GM23338 (cell line): Measurements from ENCODE around the gene UBE3B. TPM values are rescaled to one million over a fixed set of nuclear protein-coding genes. Genes with fewer than 3 reads are reported as not detected.

Experiments used
- ATAC-seq: fragments of 200-7000 bp; cut with Tn5 transposase; 3 replicates; pipeline ENCODE4 v1.9.1; 2020
- DNase-seq: peaks from one replicate; pipeline ENCODE4 v3.0.0-alpha.2; 2015; ENCODE audit warnings: low spot score
- H2AFZ ChIP-seq: fragments of 200-600 bp; sonication (generic); 2 replicates; pipeline ENCODE4 v1.8.0; 2016; ENCODE audit warnings: antibody characterized with exemption, mild to moderate bottlenecking, moderate library complexity
- H3F3A ChIP-seq: fragments of 200-600 bp; sonication (generic); replicated peaks from 2 replicates; pipeline ENCODE4 v1.8.0; 2017; ENCODE audit warnings: antibody characterized with exemption, mixed run types, low read depth
- H3K27ac ChIP-seq: fragments of 200-600 bp; sonication (generic); 2 replicates; pipeline ENCODE4 v1.6.1; 2016; ENCODE audit warnings: low read depth
- H3K27me3 ChIP-seq: fragments of 200-600 bp; sonication (generic); 2 replicates; pipeline ENCODE4 v1.8.0; 2016; ENCODE audit warnings: mild to moderate bottlenecking, mixed run types, moderate library complexity; ENCODE audit not compliant: insufficient read depth
- H3K36me3 ChIP-seq: fragments of 200-600 bp; sonication (generic); 2 replicates; pipeline ENCODE4 v1.8.0; 2016; ENCODE audit warnings: mild to moderate bottlenecking; ENCODE audit not compliant: insufficient read depth
- H3K4me1 ChIP-seq: fragments of 200-600 bp; sonication (generic); 2 replicates; pipeline ENCODE4 v1.8.0; 2016; ENCODE audit warnings: mild to moderate bottlenecking, moderate library complexity; ENCODE audit not compliant: insufficient read depth
- H3K4me2 ChIP-seq: fragments of 200-600 bp; sonication (generic); 2 replicates; pipeline ENCODE4 v1.7.1; 2017; ENCODE audit warnings: mixed run types
- H3K4me3 ChIP-seq: fragments of 200-600 bp; sonication (generic); 2 replicates; pipeline ENCODE4 v1.6.1; 2016; ENCODE audit warnings: mixed run types
- H3K79me2 ChIP-seq: fragments of 200-600 bp; sonication (generic); replicated peaks from 2 replicates; pipeline ENCODE4 v1.8.0; 2017; ENCODE audit warnings: mild to moderate bottlenecking; ENCODE audit not compliant: insufficient read depth
- H3K9me2 ChIP-seq: fragments of 200-600 bp; sonication (generic); 2 replicates; pipeline ENCODE4 v1.8.0; 2017; ENCODE audit not compliant: insufficient read depth
- H4K20me1 ChIP-seq: fragments of 200-600 bp; sonication (generic); replicated peaks from 2 replicates; pipeline ENCODE4 v1.8.0; 2017; ENCODE audit warnings: mild to moderate bottlenecking; ENCODE audit not compliant: insufficient read depth
- H3K27ac Mint-ChIP-seq: 2 replicates; pipeline ENCODE4 v1.8.0; 2020; ENCODE audit warnings: inconsistent platforms, mild to moderate bottlenecking, moderate library complexity, mixed read lengths
- H3K27me3 Mint-ChIP-seq: 3 replicates; pipeline ENCODE4 v1.8.0; 2022; ENCODE audit warnings: low read depth, mild to moderate bottlenecking, moderate library complexity, mixed read lengths, inconsistent platforms; ENCODE audit not compliant: insufficient read depth, poor library complexity
- H3K36me3 Mint-ChIP-seq: 3 replicates; pipeline ENCODE4 v1.8.0; 2021; ENCODE audit warnings: low read depth, mild to moderate bottlenecking, inconsistent platforms, moderate library complexity, mixed read lengths
- H3K4me1 Mint-ChIP-seq: 3 replicates; pipeline ENCODE4 v1.8.0; 2020; ENCODE audit warnings: mild to moderate bottlenecking, inconsistent platforms, mixed read lengths
- H3K4me3 Mint-ChIP-seq: 3 replicates; pipeline ENCODE4 v1.8.0; 2021; ENCODE audit warnings: moderate library complexity, mild to moderate bottlenecking, inconsistent platforms, mixed read lengths
- H3K9me3 Mint-ChIP-seq: 3 replicates; pipeline ENCODE4 v1.8.0; 2020; ENCODE audit warnings: moderate library complexity, mild to moderate bottlenecking, inconsistent platforms, mixed read lengths
- CREB1 ChIP-seq: fragments of 250-450 bp; sonication (Bioruptor Pico); IDR thresholded peaks from 2 replicates; pipeline ENCODE4 v1.5.0; 2020; ENCODE audit warnings: low read depth, mild to moderate bottlenecking, moderate library complexity
- ETS1 ChIP-seq: IDR thresholded peaks from 2 replicates; pipeline ENCODE4 v1.6.1; 2016; ENCODE audit warnings: antibody characterized with exemption
- EZH2 ChIP-seq: fragments of 200-600 bp; sonication (generic); IDR thresholded peaks from one replicate; pipeline ENCODE4 v1.8.0; 2017; ENCODE audit warnings: antibody characterized with exemption, mild to moderate bottlenecking, low read depth; ENCODE audit not compliant: unreplicated experiment
- EZH2phosphoT487 ChIP-seq: fragments of 200-600 bp; sonication (generic); IDR thresholded peaks from one replicate; pipeline ENCODE4 v1.8.1; 2018; ENCODE audit warnings: antibody characterized with exemption; ENCODE audit not compliant: unreplicated experiment
- JUNB ChIP-seq: IDR thresholded peaks from one replicate; pipeline ENCODE4 v1.6.1; 2016; ENCODE audit warnings: antibody characterized with exemption; ENCODE audit not compliant: unreplicated experiment
- NANOG ChIP-seq: IDR thresholded peaks from 2 replicates; pipeline ENCODE4 v1.6.1; 2016; ENCODE audit warnings: antibody characterized with exemption, borderline replicate concordance
- POLR2AphosphoS5 ChIP-seq: IDR thresholded peaks from 2 replicates; pipeline ENCODE4 v1.6.1; 2016; ENCODE audit warnings: antibody characterized with exemption, low read depth
- REST ChIP-seq: IDR thresholded peaks from one replicate; pipeline ENCODE4 v1.6.1; 2018; ENCODE audit warnings: antibody characterized with exemption; ENCODE audit not compliant: unreplicated experiment
- STAT1 ChIP-seq: IDR thresholded peaks from one replicate; pipeline ENCODE4 v1.6.1; 2016; ENCODE audit warnings: antibody characterized with exemption; ENCODE audit not compliant: unreplicated experiment
- ZNF114 ChIP-seq: fragments of 250-450 bp; sonication (Bioruptor Pico); IDR thresholded peaks from 2 replicates; pipeline ENCODE4 v1.5.0; 2020; ENCODE audit warnings: mild to moderate bottlenecking, moderate library complexity
- ZNF331 ChIP-seq: fragments of 250-450 bp; sonication (Bioruptor Pico); IDR thresholded peaks from 2 replicates; pipeline ENCODE4 v1.5.0; 2020; ENCODE audit warnings: low read depth, mild to moderate bottlenecking, moderate library complexity
- polyA plus RNA-seq: library from polyadenylated mRNA; unstranded; fragments of >200 nt; fragmentation: Nextera tagmentation; extraction: Ambion mirVana; gene quantifications from 2 replicates; pipeline ENCODE4 v1.2.1, GENCODE V29; 2016
- total RNA-seq: library from RNA; depleted of rRNA; stranded (reverse); fragments of >200 nt; shearing (Covaris generic); gene quantifications from 2 replicates; pipeline ENCODE4 v1.2.3, GENCODE V29; 2014
- TF ChIP-seq, protein P1 (sequence below), 2 experiments: fragments of 200-600 bp in 1 of 2; sonication (generic) in 1 of 2; conservative IDR thresholded peaks; 2 replicates each; pipeline versions ENCODE4 v1.5.1 to v1.6.1; 2016 to 2017; ENCODE audit warnings: antibody characterized with exemption in 2 of 2, low read depth in 2 of 2, mild to moderate bottlenecking in 2 of 2, moderate library complexity in 1 of 2
- TF ChIP-seq, protein P2 (sequence below): fragments of 250-450 bp; sonication (Bioruptor Pico); IDR thresholded peaks from 2 replicates; pipeline ENCODE4 v1.5.0; 2020; ENCODE audit warnings: mild to moderate bottlenecking, moderate library complexity

UBE3B gene
- total and polyA plus RNA-seq, 2 experiments from 2014 or later = 20.8 TPM

- no peak overlapping the region for H2AFZ ChIP-seq
- DNase-seq (no peak), ATAC-seq (no peak)
- no peaks in the 10 kb centered on the region for H3K9me2 ChIP-seq
- H3K36me3 Mint-ChIP-seq = peaks cover 31% of the 10 kb centered on the region
- H3K4me1 Mint-ChIP-seq = no peaks in the 10 kb centered on the region; the same call in 2 of the 3 replicates
- TF ChIP-seq, protein P1, sequence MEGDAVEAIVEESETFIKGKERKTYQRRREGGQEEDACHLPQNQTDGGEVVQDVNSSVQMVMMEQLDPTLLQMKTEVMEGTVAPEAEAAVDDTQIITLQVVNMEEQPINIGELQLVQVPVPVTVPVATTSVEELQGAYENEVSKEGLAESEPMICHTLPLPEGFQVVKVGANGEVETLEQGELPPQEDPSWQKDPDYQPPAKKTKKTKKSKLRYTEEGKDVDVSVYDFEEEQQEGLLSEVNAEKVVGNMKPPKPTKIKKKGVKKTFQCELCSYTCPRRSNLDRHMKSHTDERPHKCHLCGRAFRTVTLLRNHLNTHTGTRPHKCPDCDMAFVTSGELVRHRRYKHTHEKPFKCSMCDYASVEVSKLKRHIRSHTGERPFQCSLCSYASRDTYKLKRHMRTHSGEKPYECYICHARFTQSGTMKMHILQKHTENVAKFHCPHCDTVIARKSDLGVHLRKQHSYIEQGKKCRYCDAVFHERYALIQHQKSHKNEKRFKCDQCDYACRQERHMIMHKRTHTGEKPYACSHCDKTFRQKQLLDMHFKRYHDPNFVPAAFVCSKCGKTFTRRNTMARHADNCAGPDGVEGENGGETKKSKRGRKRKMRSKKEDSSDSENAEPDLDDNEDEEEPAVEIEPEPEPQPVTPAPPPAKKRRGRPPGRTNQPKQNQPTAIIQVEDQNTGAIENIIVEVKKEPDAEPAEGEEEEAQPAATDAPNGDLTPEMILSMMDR (conservative IDR thresholded peaks at IDR 0.05; ENCODE audit: low read depth in 2 of 2) = no peak
- TF ChIP-seq STAT1 (no peak), ZNF114 (CRISPR knock-in tag) (no peak), CREB1 (CRISPR knock-in tag) (no peak), JUNB (no peak), EZH2phosphoT487 (no peak), POLR2AphosphoS5 (no peak), EZH2 (no peak), ETS1 (no peak), ZNF331 (no peak), REST (no peak), NANOG (no peak)
- TF ChIP-seq, protein P2, sequence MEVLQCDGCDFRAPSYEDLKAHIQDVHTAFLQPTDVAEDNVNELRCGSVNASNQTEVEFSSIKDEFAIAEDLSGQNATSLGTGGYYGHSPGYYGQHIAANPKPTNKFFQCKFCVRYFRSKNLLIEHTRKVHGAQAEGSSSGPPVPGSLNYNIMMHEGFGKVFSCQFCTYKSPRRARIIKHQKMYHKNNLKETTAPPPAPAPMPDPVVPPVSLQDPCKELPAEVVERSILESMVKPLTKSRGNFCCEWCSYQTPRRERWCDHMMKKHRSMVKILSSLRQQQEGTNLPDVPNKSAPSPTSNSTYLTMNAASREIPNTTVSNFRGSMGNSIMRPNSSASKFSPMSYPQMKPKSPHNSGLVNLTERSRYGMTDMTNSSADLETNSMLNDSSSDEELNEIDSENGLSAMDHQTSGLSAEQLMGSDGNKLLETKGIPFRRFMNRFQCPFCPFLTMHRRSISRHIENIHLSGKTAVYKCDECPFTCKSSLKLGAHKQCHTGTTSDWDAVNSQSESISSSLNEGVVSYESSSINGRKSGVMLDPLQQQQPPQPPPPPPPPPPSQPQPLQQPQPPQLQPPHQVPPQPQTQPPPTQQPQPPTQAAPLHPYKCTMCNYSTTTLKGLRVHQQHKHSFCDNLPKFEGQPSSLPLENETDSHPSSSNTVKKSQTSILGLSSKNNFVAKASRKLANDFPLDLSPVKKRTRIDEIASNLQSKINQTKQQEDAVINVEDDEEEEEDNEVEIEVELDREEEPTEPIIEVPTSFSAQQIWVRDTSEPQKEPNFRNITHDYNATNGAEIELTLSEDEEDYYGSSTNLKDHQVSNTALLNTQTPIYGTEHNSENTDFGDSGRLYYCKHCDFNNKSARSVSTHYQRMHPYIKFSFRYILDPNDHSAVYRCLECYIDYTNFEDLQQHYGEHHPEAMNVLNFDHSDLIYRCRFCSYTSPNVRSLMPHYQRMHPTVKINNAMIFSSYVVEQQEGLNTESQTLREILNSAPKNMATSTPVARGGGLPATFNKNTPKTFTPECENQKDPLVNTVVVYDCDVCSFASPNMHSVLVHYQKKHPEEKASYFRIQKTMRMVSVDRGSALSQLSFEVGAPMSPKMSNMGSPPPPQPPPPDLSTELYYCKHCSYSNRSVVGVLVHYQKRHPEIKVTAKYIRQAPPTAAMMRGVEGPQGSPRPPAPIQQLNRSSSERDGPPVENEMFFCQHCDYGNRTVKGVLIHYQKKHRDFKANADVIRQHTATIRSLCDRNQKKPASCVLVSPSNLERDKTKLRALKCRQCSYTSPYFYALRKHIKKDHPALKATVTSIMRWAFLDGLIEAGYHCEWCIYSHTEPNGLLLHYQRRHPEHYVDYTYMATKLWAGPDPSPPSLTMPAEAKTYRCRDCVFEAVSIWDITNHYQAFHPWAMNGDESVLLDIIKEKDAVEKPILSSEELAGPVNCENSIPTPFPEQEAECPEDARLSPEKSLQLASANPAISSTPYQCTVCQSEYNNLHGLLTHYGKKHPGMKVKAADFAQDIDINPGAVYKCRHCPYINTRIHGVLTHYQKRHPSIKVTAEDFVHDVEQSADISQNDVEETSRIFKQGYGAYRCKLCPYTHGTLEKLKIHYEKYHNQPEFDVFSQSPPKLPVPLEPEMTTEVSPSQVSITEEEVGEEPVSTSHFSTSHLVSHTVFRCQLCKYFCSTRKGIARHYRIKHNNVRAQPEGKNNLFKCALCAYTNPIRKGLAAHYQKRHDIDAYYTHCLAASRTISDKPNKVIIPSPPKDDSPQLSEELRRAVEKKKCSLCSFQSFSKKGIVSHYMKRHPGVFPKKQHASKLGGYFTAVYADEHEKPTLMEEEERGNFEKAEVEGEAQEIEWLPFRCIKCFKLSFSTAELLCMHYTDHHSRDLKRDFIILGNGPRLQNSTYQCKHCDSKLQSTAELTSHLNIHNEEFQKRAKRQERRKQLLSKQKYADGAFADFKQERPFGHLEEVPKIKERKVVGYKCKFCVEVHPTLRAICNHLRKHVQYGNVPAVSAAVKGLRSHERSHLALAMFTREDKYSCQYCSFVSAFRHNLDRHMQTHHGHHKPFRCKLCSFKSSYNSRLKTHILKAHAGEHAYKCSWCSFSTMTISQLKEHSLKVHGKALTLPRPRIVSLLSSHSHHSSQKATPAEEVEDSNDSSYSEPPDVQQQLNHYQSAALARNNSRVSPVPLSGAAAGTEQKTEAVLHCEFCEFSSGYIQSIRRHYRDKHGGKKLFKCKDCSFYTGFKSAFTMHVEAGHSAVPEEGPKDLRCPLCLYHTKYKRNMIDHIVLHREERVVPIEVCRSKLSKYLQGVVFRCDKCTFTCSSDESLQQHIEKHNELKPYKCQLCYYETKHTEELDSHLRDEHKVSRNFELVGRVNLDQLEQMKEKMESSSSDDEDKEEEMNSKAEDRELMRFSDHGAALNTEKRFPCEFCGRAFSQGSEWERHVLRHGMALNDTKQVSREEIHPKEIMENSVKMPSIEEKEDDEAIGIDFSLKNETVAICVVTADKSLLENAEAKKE = no peak
- H3K4me3 ChIP-seq = no peak overlapping the region
- no peaks in the 10 kb centered on the region for H3F3A ChIP-seq
- H3K4me2 ChIP-seq = no peak overlapping the region
- H3K4me3 Mint-ChIP-seq = no peak overlapping the region
- no peaks in the 10 kb centered on the region for H3K27me3 ChIP-seq
- H3K79me2 ChIP-seq = no peaks in the 10 kb centered on the region
- H3K27me3 Mint-ChIP-seq = peaks cover 2% of the 10 kb centered on the region
- H3K4me1 ChIP-seq = no peaks in the 10 kb centered on the region
- no peaks in the 10 kb centered on the region for H3K9me3 Mint-ChIP-seq
- no peak overlapping the region for H3K27ac Mint-ChIP-seq
- H3K36me3 ChIP-seq = peaks cover 9% of the 10 kb centered on the region; the same call in 1 of the 2 replicates
- peaks cover 9% of the 10 kb centered on the region; the same call in 1 of the 2 replicates for H4K20me1 ChIP-seq
- H3K27ac ChIP-seq = no peak overlapping the region
Measured at GRCh38 chr12:109503611-109504010, 26.2 kb downstream of the UBE3B start.
